HUES64 (cell line): Measurements from ENCODE around the gene DDX49.
"Not testable (repeated sequence)": the region's sequence is repeated elsewhere in the genome, so short reads cannot be mapped to it uniquely, and the experiment has no call there.

ENCODE experiments used
- H3K27ac ChIP-seq: 2 replicates; pipeline ENCODE4 v1.7.0; 2013; ENCODE audit warnings: low read depth, low read length, inconsistent platforms
- H3K27me3 ChIP-seq: 2 replicates; pipeline ENCODE4 v1.6.1; 2013; ENCODE audit warnings: mild to moderate bottlenecking, low read length; ENCODE audit not compliant: insufficient read depth
- H3K36me3 ChIP-seq: 2 replicates; pipeline ENCODE4 v1.6.1; 2013; ENCODE audit warnings: mild to moderate bottlenecking, low read length; ENCODE audit not compliant: insufficient read depth
- H3K4me1 ChIP-seq: 2 replicates; pipeline ENCODE4 v1.6.1; 2013; ENCODE audit warnings: mild to moderate bottlenecking, low read length, moderate library complexity; ENCODE audit not compliant: insufficient read depth
- H3K4me3 ChIP-seq: 2 replicates; pipeline ENCODE4 v1.5.1; 2013; ENCODE audit warnings: mild to moderate bottlenecking, low read length, moderate library complexity
- H3K9ac ChIP-seq: 2 replicates; pipeline ENCODE4 v1.6.1; 2013; ENCODE audit warnings: mild to moderate bottlenecking, low read depth, low read length
- H3K9me3 ChIP-seq: 2 replicates; pipeline ENCODE4 v1.6.1; 2013; ENCODE audit warnings: low read depth, low read length; ENCODE audit not compliant: insufficient read depth
- WGBS: fragments of 150-250, 120-280 bp; methylation state at CpG from one replicate; pipeline ENCODE4 v1.1.7; 2013; ENCODE audit warnings: missing lambda C conversion rate; 5-methylcytosine and 5-hydroxymethylcytosine counted together

Gene DDX49

DNA sequence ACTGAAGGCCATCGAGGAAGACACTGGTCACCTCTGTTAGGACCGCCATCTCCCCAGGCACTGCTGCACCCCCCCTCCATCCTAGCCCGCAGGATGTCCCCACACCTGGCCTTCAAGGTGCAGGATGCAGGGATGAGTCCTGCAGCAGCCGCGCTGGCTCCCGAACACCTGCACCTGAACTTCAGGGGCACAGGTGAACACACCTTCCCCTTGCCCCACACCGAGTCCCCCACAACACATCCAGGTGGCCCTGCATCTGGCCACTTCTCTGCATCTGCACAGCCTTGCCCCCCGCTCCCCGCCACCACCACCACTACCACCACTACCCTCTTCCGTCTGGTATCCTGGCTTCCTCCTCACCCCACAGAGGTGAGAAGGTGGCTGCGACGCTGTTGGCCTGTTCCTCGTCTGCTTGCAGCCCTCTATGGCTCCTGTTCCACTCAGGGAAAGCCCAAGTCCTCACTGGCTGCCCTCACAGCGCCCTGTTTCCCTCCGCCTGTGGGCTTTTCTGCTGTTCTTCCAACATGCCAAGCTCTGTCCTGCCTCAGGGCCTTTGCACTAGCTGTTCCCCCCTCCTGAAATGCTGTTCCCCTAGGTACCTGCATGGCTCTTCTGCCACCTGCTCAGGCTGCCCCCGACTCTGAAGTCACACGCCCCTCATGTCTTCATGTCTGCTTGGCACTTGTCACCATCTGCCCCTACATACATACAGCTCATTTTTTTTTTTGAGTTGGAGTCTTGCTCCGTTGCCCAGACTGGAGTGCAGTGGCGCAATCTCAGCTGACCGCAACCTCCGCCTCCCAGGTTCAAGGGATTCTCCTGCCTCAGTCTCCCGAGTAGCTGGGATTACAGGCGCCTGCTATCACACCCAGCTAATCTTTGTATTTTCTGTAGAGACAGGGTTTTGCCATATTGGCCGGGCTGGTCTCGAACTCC, 22.2 kb upstream of the DDX49 start:
- Histone ChIP-seq H3K36me3 (peaks cover 18% of the 10 kb centered on the region; the same call in 1 of the 2 replicates), H3K27ac (no peak overlapping the region), H3K9me3 (no peaks in the 10 kb centered on the region), H3K9ac (no peak overlapping the region), H3K4me3 (no peak overlapping the region), H3K4me1 (peaks cover 6% of the 10 kb centered on the region), H3K27me3 (peaks cover 17% of the 10 kb centered on the region)
- WGBS, result 90% methylated on average over 25 of the region's 25 CpGs

DNA sequence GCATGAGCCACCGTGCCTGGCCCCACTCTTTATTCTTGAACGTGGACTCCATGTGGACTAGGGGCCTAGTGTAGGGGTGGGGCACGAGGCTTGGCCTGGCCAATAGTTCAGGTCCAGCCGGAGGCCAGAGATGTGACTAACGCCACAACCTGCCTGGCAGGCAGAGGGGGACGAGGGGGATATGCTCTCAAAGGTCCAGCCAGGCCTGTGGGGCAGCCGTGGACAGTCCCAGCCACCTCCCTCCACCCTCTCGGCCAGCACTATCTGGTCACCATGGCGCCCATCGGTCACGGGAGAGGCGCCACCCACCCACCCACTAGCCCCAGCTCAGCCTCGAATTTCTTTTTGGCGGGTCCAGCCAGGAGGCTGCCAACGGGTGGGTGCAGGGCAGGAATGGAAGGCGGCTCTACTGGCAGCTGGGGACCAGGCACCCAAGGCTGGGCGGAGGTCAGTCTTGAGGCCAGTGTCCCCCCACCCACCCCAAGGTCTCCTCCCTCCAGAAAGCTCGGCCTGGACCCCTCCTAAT, 21.4 kb upstream of the DDX49 start:
- Histone ChIP-seq H3K27ac (no peak overlapping the region), H3K9ac (no peak overlapping the region), H3K27me3 (peaks cover 17% of the 10 kb centered on the region), H3K36me3 (peaks cover 19% of the 10 kb centered on the region; the same call in 1 of the 2 replicates), H3K4me3 (no peak overlapping the region), H3K9me3 (no peaks in the 10 kb centered on the region), H3K4me1 (peaks cover 6% of the 10 kb centered on the region)
- 81% methylated on average over 18 of the region's 18 CpGs for WGBS

DNA sequence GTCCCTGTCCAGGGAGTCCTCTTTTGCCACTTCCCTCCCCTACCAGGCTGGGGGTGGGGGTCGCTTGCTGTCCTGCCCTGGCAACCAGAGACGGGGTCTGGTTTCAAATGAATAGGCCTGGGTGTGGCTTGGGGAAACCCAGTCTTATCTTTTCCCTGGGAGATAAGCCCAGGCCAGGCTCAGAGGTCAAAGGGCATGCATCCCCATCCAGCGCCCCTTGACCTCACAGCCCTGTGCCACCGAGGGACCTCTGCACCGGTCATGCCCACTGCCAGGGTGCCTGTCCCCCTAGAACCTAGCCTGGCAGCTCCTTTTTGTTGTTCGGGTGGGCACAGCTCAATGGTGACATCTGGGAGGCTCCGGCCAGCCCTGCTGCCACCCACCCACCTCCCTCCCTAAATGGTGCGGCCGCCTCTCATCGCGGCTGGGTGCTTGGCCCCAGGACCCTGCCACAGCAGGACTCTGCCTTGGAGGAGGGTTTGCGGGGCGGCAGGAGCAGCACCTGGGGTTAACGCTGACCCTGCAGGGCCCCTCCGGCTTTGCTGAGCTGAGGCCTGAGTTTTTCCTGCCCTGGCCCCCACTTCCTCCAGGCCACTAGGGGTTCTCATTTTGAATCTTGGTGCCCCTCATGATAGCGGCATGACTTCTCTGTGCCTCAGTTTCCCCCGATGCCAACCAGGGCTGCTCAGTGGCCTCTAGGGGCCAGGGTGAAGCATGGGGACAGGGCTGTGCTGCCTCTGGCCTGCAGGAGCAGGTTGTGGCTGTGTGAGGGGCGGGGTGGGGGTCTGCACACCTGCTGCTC, 20.7 kb upstream of the DDX49 start:
- Histone ChIP-seq H3K4me3 (no peak overlapping the region), H3K9ac (no peak overlapping the region), H3K36me3 (peaks cover 17% of the 10 kb centered on the region; the same call in 1 of the 2 replicates), H3K4me1 (peaks cover 6% of the 10 kb centered on the region), H3K27ac (no peak overlapping the region), H3K9me3 (no peaks in the 10 kb centered on the region), H3K27me3 (peaks cover 17% of the 10 kb centered on the region)
- 86% methylated on average over 18 of the region's 18 CpGs for WGBS

DNA sequence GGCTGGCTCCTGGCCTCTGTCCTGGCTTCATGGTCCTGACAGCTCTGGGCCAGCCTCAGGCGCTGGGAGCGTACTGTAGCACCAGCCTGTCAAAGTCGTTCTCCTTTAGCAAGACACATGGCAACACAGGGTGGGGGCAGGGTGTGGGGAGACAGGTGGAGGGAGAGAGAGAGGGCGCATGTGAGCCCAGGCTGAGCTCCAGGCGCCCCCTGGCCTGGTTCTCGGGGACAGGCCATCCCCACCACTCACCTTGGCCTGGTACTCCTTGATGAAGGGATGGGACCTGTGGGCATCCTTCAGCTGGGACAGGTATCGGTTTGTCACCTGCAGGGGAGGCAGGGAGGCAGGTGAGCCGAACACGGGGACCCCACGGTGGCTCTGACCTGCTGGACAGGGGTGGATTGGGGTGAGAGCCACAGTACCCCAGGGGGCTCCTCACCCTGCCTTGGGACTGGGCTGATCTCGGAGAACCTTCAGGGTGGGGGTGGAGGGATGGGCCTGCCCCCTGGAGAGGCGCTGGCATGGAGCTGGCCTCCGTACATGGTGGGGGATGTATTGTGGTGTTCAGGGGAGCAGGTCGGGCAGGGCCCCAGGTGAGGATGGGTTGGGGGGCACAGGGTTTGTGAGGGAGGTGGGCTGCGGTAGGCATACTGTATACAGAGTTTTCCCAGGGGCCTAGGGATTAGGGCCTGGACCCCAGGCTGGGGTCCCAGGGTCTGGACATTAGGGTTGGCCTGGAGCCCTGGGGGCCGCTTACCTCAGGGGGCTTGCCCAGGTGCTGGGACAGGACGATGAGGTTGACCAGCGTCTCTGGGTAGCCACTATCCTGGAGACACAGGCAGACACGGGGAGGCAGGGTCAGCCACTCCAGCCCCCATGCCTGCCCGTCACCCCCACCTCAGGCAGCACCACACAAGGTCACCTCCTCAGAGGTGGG, 19.6 kb upstream of the DDX49 start:
- peaks cover 12% of the 10 kb centered on the region for H3K27me3 ChIP-seq
- no peaks in the 10 kb centered on the region for H3K4me1 ChIP-seq
- no peak overlapping the region for H3K4me3 ChIP-seq
- no peak overlapping the region for H3K27ac ChIP-seq
- H3K9ac ChIP-seq, result no peak overlapping the region
- H3K9me3 ChIP-seq, result no peaks in the 10 kb centered on the region
- 91% methylated on average over 20 of the region's 20 CpGs for WGBS
- H3K36me3 ChIP-seq, result peaks cover 17% of the 10 kb centered on the region

- Histone ChIP-seq H3K9me3 (no peaks in the 10 kb centered on the region), H3K4me1 (no peaks in the 10 kb centered on the region), H3K27ac (no peak overlapping the region), H3K4me3 (no peak overlapping the region), H3K27me3 (peaks cover 12% of the 10 kb centered on the region), H3K36me3 (peaks cover 20% of the 10 kb centered on the region), H3K9ac (no peak overlapping the region)
- 89% methylated on average over 17 of the region's 17 CpGs for WGBS
These were observed 18.6 kb upstream of the DDX49 start for GRCh38 chr19:18900700-18901481.

GRCh38 chr19:18901491-18901890, 18.0 kb upstream of the DDX49 start:
- Histone ChIP-seq H3K27ac (no peak overlapping the region), H3K36me3 (peaks cover 24% of the 10 kb centered on the region), H3K4me1 (no peaks in the 10 kb centered on the region), H3K9ac (no peak overlapping the region), H3K27me3 (peaks cover 10% of the 10 kb centered on the region), H3K9me3 (no peaks in the 10 kb centered on the region), H3K4me3 (no peak overlapping the region)
- 90% methylated on average over 7 of the region's 7 CpGs for WGBS

- not testable (repeated sequence) for H3K27me3 ChIP-seq, H3K4me1 ChIP-seq, H3K9me3 ChIP-seq, H3K4me3 ChIP-seq, H3K9ac ChIP-seq, H3K27ac ChIP-seq
- H3K36me3 ChIP-seq, result peaks cover 32% of the 10 kb centered on the region
- WGBS, result 94% methylated on average over 5 of the region's 5 CpGs
These were observed 17.0 kb upstream of the DDX49 start for GRCh38 chr19:18902519-18902918.

- H3K27me3 ChIP-seq, result no peaks in the 10 kb centered on the region
- H3K36me3 ChIP-seq, result peaks cover 37% of the 10 kb centered on the region
- no peaks in the 10 kb centered on the region for H3K4me1 ChIP-seq
- H3K9ac ChIP-seq, result no peak overlapping the region
- no peaks in the 10 kb centered on the region for H3K9me3 ChIP-seq
- 90% methylated on average over 29 of the region's 29 CpGs for WGBS
- no peak overlapping the region for H3K4me3 ChIP-seq
- no peak overlapping the region for H3K27ac ChIP-seq
These were observed 16.1 kb upstream of the DDX49 start for GRCh38 chr19:18903156-18904037.

GRCh38 chr19:18904334-18905057, 15.0 kb upstream of the DDX49 start:
- no peak overlapping the region for H3K27ac ChIP-seq
- H3K36me3 ChIP-seq, result peaks cover 41% of the 10 kb centered on the region
- H3K4me1 ChIP-seq, result no peaks in the 10 kb centered on the region
- no peaks in the 10 kb centered on the region for H3K9me3 ChIP-seq
- 93% methylated on average over 25 of the region's 25 CpGs for WGBS
- H3K27me3 ChIP-seq, result no peaks in the 10 kb centered on the region
- no peak overlapping the region for H3K4me3 ChIP-seq
- H3K9ac ChIP-seq, result no peak overlapping the region
